Measurements from ENCODE around the gene TCP11L1.
"Not testable (repeated sequence)": the region's sequence is repeated elsewhere in the genome, so short reads cannot be mapped to it uniquely, and the experiment has no call there.

Gene TCP11L1

DNA sequence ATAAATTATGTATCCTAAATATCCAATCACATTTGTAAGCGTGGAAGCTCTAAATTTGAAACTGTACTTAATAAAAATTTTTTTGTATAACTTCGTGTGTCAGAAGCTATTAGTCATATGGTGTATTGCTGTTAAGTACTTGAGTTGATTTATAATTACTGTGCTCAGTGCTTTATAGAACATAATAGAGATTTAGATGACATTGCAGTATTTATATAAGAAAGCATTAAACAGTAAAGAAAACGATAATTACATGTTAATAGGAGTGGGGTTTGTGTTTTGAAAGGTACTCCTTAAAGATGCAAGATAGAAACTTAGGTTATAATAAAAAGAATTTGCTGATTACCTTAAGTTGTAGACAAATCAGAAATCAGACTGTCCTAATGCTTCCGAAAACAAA is 5.9 kb upstream of the TCP11L1 start:
- no peak for DNase-seq

DNA sequence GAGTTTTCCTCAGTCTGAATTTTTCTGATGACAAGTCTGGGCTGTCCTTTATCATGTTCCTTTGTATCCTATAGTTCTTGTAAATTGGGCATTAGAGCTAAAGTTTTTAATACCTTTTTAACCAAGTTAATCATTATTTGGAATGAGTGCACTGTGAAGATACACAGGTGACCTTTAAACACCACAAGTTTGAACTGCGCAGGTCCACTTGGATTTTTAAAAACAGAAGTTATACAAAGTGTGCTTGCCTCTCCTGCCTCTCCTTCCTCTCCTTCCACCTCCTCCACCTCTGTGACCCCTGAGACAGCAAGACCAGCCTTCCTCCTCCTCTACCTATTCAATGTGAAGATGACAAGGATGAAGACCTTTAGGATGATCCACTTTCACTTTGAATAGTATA is 4.4 kb upstream of the TCP11L1 start:
- DNase-seq: no peak

DNA sequence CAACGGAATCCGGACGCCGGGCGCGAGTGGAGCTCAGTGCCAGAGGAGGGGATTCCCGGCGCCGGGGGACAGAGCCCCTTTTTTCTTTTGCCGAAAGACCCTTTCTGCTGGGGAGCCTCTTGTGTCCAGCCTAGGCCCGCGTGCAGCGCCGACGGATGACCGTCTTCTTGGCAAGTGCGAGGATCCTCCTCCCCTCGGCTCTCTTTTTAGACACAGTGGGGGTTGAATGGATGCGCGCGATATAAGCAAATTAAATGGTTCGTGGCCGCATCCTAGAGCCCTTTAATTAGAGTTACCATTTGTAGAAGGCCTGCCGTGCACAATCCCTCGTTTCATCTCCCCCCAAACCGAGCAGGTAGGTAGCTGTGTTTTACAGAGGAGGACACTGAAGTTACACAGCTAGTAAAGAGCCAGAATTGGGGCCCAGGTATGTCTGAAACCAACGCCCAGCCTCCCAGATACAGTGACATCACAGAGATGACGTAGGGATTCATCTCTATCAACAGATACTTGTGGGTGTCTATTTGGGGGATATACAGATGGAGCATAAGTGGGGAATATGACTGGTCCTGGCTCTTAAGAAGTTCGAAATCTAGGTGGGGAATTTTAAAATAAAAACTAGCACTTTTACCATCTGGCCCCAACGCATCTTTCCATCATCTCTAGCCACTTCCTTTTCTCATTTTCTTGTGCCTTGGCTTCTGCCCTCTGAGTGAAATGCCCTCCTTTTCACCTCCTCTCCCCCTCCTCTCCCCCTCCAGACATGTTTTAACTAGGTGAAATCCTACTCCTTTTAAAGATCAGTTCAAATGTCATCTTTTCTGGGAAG is 875 bp downstream of the TCP11L1 start:
- peak; percentile 65 for DNase-seq

DNA sequence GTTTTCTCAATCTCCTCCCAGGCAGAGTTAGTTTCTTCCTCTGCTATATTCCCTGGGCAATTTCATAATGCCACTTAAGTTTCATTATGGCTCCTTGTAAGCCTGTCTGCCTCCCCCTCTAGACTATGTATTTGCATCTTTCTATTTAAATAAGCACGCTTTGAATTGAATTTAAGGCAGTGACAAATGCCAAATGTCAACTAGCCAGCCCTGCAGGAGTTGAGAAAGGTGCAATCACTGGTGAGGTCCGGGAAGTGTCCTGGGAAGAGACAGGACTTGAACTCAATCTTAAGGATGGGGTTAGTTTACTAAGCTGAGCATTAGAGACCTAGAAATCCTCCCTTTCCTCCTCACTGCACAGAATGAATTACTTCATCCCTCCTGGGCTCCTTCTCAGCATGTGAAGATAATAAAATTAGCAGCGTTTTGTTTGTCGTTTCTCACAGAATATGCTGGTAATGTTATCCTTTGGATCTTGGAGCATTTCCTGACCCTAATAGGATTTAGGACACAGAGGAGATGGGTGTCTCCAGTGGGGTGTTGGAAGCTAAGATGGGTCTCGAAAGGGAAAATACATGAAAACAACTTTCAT is 1.6 kb downstream of the TCP11L1 start:
- no peak for DNase-seq

DNA sequence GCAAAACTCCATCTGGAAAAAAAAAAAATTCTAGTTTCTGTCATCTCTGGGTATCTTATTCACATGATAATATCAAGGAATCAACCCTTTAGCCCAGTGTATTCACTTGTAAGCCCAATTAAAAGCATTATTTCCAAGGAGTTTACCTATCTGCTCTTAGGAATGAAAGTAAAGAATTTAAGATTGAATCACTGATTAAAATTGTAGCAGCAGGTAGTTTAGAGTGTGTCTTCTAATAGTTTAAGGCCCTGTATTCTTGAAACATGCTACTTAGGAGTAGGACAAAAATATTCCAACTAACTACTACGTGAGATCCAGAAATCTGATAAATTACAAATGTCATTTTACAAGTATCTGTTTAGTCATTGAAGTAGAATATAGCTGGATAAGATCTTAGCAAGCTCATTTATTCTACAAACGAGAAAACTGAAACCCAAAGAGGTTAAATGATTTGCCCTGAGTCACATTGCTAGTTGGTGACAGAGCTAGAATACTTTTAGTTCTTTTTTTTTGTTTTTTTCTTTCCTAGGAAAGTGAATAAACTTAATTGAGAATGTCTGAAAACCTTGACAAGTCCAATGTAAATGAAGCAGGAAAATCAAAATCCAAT is 4.0 kb downstream of the TCP11L1 start:
- DNase-seq: no peak

DNA sequence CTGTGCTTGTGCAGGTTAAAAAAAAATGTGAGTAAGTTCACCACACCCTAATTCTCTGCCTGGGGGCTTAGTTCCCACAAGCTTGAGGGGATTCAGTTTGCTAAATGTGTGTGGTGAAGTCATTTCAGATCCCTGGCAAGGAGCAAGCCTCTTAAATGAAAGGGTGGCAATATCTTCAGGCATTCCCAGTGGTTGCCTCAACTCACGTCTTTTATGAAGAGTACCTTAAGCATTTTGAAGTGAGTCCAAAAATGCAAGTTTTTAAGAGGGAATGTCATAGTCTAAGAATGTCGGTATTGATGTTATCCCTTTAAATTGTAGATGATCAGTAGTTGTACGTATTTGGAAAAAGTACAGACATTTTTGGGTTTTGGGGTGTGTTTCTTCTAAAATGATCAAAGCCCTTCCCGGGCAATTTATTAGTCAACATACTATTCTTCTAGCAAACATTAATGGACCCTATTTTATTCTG is 4.9 kb downstream of the TCP11L1 start:
- no peak for DNase-seq

DNA sequence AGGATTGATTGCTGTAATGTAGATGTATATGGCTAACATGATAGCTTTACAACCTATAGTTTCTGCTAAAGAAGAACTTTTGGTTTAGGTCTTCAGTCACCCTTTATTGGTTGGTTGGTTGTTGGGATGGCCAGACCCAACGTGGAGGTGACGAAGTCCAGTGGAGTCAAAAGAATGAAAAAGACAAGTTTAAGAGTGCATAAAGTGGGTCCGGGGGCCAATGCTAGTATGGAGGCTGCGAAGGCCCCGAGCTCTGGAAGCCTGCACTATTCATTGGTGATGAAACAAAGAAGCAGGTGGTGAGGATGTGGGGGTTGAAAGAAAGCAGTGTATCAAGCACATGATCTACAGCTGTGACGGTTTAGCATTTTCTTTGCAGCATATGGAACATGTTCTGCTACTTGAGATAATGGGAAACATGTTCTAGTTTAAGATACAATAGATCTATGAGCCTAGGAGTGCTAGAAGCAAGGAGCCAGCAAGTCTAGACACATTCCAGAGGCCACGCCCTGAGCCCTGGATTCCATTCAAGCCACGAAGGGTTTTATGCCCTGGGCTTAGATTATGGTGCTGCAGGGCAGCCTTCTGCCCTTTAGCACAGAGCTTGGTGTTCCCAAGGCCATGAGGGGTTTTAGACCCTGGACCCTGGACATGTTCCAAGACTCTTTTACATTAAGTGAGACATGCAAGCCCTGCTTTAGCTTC is 6.3 kb downstream of the TCP11L1 start:
- no peak for DNase-seq

DNA sequence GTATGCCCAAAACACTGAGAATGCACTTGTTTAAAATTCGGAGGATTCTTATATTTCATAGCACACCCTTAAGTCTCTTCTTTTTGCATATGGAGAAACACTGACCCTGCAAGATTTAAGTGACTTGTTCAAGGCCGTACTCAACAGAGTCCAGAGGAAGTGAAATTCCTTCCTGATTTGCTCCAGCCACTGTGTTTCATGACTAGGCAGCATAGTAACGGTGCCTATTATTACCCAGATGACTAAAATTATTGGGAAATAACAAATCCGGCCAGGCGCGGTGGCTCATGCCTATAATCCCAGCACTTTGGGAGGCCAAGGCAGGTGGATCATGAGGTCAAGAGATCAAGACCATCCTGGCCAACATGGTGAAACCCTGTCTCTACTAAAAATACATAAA is 9.3 kb downstream of the TCP11L1 start:
- DNase-seq: not testable (repeated sequence)

DNA sequence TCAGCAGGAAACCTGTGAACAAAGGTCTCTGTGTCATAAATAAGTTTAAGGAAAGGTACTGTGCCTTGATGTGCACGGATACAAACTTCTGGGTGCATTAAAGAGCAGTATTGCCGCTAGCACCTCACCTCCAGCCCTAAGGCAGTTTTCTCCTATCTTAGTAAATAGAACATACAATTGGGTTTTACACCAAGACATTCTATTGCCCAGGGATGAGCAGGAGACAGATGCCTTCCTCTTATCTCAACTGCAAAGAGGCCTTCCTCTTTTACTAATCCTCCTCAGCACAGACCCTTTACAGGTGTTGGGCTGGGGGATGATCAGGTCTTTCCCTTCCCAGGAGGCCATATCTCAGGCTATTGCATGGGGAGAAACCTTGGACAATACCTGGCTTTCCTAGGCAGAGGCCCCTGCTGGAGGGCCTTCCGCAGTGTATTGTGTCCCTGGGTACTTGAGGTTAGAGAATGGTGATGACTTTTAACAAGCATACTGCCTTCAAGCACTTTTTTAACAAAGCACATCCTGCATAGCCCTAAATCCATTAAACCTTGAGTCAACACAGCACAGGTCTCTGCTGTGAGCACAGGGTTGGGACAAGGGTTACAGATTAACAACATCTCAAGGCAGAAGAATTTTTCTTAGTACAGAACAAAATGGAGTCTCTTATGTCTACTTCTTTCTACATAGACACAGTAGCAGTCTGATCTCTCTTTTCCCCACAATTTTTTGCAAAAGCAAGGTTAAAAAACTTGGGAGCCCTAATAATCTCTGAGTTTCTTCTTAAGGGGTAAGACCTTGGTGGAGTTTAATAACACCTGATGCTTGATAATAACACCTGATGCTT is 10.4 kb downstream of the TCP11L1 start:
- not testable (repeated sequence) for DNase-seq

DNA sequence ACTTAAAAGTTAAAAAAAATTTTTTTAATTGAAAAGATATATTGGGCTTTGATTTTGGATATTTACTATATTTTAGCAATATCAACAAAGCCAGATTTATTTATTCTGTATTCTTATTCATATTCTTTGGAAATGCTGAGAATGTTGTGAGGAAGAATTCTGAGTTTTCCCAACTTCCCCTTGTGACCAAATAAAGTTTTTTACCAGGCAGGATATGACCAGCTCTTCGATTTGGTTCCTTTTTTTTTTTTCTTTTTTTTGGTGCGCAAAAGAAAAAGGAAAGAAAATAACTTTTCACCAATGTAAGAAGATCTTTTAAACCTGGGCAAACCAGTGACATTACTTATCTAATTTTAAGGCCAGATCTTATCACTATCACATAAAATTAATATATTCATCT is 12.9 kb downstream of the TCP11L1 start:
- no peak for DNase-seq

DNA sequence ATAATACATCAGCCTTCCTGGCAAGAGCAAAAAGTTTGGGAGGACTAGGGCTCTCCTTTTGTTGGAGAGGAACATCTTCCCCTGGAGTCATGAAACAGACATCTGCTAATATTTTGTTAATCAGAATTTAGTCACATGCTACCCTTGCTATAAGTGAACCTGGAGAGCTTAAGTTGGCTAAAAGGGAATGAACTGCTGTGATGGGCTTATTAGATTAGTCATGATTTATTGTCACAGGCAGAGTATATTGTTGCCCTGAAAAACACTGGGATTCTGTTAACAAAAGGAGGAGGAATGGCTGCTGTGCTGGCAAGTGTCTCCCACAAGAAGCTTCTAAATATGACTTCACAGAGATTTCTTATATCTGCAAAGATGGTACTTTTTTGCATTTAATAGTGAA is 16.0 kb downstream of the TCP11L1 start:
- no peak for DNase-seq

DNA sequence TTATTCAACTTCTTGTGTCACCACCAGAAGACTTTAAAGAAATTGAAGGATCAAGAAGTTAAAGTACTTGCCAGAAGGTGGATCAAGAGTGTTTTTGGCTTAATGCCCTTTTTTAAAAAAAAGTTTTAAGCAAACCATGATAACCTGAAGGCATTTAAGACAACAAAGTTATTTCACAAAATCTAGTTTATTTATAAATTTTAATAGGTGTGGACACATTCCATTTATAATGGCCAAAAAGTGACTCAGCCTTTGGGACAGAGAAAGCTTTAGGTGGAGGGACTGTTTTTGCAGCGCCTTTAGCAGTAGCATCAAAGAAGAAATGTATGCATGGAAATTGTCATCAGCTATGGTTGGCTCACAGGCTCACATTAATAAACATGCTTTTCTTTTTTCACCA is 17.9 kb downstream of the TCP11L1 start:
- DNase-seq: no peak

DNA sequence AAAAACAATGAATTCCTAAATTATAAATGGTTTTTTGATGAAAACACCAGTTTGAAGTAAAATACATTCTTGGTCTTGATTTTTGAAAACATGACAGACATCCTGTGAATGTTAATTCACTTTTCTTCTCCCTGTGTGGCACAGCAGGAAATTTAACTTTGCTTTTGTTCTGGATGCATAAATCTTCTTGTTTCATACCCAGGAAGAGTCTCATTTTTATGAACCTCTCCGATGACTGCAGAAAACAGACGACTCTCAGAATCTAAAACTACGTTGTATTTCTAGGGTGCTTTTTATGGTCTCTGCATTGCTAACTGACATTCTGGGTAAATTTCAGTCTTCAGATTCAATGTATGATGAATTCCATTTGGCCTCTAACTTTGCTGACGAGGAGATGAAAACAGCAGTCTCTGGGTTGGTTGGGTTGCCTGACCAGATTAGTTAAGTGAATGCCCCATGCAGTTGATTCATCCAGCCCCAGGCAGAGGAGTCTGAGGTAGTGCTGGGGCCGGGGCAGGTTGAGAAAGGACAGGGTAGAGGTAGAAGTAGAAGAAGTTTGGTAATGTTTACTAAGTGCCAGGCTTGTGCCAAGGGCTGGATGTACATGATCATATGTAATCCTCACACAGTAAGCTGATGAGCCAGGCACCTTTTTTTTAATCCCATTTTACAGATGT is 20.1 kb downstream of the TCP11L1 start:
- DNase-seq: no peak

DNA sequence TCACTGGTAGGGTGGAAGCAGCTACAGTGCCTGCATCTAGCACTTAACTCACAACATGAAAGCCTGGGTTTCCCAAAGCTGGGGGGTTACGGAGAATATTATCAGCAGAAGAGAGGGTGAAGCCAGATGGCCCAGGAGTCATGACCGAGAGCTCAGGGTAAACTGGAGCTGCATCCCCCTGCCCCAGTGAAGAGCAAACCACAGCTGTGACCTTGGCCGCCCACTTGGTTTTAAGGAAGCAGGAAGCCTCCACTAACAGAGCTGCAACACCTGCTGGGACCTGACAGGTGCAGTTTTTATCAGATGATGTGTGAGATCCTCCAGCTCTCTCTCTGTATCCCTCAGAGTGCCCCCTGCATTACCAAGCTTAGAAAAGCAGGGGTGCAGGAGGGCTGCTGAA is 20.9 kb downstream of the TCP11L1 start:
- DNase-seq: no peak

DNA sequence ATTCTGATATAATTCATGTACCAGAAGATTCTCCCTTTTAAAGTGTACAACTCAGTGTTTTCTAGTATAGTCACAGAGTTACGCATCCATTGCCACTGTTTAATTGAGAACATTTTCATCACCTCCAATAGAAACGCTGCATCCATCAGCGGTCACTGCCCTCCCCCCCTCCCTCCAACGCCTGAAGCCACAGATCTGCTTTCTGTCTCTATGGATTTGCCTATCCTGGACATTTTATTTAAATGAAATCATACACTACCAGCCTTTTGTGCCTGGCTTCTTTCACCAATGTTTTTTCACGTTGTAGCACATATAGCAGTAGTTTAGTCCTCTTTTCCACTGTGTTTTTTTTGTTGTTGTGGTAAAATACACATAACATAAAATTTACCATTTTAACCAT is 22.8 kb downstream of the TCP11L1 start:
- DNase-seq: no peak

DNA sequence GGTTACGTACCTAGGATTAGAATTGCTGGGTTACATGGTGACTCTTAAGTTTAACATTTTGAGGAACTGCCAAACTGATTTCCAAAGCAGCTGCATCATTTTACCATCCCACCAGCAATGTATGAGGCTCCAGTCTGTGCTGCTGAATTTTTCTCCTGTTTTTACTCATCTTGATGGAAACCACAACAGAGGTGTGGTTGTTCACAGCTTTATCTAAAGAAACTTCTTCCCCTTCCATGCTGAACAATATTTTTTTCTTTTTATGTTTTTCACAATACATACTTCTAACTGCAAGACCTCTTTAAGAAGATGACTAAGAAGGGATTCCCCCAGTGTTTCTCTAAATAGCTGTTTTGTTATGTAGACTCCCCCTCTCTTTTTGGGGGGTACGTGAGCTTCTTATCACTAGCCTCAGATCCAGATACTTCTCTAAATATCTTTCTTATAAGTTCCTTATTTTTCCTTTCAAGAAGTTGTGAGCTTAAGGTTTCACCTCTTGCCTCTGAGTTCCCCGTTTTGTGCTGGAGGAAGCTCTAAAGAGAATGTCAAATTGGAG is 24.0 kb downstream of the TCP11L1 start:
- DNase-seq: no peak

DNA sequence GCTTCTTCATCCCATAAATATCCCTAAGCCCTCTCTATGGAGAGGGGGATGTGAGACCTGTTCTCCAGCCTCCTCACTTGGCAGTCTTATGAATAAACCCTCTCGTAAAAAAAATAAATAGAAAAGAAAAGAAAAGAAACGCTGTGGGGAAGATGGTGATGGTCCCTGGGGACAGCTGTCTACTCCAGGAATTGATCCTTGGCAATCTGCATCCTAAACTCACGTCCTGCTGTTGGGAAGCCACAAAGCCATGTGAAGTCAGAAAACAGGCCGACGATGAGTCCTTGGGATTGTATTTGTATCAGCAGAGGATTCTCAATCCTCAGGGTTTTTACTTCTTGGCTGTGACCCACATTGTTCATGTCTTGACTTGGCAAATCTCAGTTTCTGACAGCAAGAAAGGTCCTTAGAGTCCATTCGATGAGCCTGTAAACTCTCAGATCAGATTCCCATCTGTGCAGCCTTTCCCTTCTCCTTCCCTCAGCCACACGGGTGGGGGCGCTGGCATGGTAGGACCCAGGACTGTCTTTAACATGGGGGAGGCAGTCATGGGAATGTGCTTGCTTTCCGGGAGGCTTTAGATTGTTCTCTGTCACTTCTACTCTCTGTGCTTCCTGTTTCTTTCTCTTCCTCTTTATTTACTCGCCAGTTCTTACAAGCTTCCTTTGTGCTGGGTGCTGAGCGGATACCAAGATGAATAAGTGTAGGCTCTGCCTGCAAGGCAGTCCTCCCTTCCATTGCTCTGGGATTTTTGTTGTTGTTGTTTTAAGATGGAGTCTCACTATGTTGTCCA is 24.9 kb downstream of the TCP11L1 start:
- DNase-seq: no peak

DNA sequence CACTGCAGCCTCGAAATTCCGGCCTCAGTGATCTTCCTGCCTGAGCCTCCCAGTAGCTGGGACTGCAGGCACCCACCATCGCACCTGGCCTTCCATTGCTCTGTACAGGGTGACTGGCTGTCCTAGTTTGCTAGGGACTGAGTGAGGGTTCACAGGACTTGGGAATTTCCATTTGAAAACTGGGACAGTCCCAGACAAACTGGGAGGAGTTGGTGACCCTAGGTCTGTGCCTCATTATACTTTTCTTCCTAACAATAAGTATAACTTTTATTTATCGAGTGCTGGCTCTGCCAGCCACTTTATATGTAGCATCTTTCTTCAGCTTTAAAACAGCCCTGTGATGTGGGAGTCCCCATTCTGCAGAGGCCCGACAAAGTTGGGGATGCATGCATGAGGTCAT is 25.5 kb downstream of the TCP11L1 start:
- DNase-seq: no peak

DNA sequence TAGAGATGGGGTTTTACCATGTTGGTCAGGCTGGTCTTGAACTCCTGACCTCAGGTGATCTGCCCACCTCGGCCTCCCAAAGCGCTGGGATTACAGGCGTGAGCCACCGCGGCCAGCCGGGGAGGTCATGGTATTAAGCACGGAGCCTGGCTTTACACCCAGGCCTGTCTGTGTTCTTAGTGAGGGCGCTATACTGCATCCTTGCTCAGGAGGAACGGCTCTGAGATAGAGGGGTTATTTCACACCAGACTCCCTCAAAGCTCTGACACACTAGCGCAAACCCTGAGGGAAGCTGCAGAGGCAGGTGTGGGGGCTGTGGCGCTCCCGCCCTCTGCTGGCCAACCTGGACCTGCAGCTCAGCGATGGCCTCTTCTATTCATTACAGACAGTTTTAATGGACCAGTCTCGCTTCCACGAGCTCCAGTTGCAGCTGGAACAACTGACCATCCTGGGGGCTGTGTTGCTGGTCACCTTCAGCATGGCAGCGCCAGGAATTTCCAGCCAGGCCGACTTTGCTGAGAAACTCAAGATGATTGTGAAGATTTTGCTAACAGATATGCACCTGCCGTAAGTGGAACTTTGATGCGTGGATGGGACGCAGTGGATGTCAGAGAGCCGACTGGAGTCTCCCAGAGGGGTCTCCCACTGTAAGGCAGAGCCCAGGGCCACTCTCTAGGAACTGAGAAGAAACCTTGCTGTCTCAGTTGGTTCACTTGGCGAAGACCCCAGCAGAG is 26.2 kb downstream of the TCP11L1 start:
- peak; percentile 2 for DNase-seq

DNA sequence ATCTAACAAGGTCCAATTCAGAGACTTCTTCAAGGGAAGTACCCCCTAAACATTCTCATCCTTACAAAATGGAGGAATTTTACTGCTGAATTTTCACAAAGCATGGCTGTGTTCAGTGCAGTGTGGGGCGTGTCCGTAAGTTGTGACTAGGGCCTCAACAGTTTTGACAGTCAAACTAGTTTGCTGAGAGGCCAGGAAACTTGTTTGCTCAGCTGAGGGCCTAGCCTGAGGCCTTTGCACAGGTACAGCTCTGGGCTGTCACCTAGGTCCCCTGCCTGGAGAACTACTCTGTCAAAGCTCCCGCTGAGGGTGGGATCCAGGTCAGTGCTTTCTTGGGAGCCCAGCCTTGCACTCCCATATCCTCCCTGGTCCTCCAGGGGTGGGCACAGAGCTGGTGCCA is 27.9 kb downstream of the TCP11L1 start:
- DNase-seq: no peak

Data from NCI-H748 treated with DMSO at 0.1 percent for 48 hours (cell line).